NCI-H2227 treated with DMSO at 0.1 percent for 48 hours (cell line): ENCODE measurements around the gene KDM5B.
A peak's percentile ranks its signal among the peaks of the same experiment; 100 is the strongest.
"Not testable (repeated sequence)": the region's sequence is repeated elsewhere in the genome, so short reads cannot be mapped to it uniquely, and the experiment has no call there.

Source experiments
- DNase-seq: peaks from one replicate; lab custom pipeline; 2025; lab: John Stamatoyannopoulos, UW

KDM5B gene

GRCh38 chr1:202791077-202791747 is 17.0 kb downstream of the KDM5B start:
- DNase-seq = no peak

- no peak for DNase-seq
Measured at GRCh38 chr1:202788800-202789199, 19.4 kb downstream of the KDM5B start.

- no peak for DNase-seq
Measured at GRCh38 chr1:202786804-202787203, 21.4 kb downstream of the KDM5B start.

DNA sequence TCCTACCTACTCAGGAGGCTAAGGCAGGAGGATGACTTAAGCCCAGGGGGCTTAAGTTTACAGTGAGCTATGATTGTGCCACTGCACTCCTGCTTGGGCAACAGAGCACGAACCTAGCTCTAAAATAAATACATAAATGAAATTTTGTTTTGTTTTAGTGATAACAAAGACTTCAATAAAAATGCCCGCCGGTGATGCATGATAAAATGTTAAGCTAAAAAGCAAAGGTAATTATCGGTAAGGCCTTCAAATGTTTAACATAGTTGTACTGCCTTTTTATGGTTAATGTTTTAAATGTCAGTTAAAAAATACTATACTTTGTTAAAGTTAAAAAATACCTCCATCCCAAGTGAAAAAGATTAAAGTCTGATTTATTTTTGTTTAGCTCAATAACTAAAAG is 27.0 kb downstream of the KDM5B start:
- no peak for DNase-seq

- no peak for DNase-seq
Measured at GRCh38 chr1:202770135-202770534, 38.1 kb downstream of the KDM5B start.

- no peak for DNase-seq
Measured at GRCh38 chr1:202765721-202766120, 42.5 kb downstream of the KDM5B start.

GRCh38 chr1:202762019-202762418 is 46.2 kb downstream of the KDM5B start:
- DNase-seq = no peak

DNA sequence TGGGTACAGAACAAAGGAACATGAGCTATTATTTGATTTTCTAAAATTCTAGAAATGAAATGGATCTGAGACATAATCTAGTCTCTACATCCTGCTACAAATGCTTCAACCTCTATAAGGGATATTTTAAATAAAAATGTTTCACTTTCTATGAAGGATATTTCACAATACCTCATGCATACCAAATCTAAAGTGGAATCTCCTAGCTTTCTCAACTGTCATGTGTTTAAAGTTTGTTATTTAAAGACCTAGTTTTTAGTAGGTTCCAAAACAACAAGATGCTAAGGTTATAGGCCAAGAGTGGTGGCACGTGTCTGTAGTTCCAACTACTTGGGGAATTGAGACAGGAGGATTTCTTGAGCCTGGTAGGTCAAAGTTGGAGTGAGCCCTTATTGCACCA is 47.6 kb downstream of the KDM5B start:
- no peak for DNase-seq

- DNase-seq = no peak
Measured at GRCh38 chr1:202756391-202756790, 51.8 kb downstream of the KDM5B start.

- DNase-seq = no peak
Measured at GRCh38 chr1:202754293-202754692, 53.9 kb downstream of the KDM5B start.

- no peak for DNase-seq
Measured at GRCh38 chr1:202752774-202753173, 55.4 kb downstream of the KDM5B start.

- DNase-seq = no peak
Measured at GRCh38 chr1:202750761-202751160, 57.5 kb downstream of the KDM5B start.

GRCh38 chr1:202750024-202750423 is 58.2 kb downstream of the KDM5B start:
- no peak for DNase-seq

DNA sequence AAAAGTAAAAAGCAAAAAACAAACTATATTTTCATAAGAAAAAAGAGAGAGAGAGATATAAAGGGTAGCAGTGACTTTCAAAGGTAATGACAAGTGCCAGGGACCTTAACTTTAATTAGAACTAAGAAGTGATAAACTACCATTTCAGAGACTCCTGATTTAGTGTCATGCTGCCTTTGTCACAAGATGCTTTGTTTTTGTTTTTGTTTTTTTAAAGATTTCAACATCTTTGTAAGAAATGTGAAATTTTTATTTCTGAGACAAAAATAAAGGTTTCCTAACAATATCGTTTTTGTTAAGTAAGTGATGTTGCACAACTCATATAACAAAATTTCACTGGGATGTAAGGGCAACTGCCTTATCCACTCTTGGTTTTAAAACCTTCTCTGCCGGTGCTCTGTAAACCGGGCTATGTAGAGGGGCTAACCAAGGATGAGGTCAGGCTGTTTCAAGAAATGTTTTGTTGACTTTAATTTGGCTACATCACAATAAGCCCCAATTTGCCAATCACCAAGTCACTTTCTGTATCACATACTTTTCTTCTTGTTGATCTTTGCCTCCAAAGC is 62.8 kb downstream of the KDM5B start:
- DNase-seq = no peak

DNA sequence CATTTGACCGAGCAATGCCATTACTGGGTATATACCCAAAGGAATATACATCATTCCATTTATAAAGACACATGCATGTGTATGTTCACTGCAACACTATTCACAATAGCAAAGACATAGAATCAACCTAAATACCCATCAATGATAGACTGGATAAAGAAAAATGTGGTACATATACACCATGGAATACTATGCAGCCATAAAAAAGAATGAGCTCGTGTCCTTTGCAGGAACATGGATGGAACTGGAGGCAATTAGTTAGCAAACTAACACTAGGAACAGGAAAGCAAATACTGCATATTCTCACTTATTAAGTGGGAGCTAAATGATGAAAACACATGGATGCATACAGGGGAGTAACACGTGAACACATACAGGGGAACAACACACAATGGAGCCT is 63.5 kb downstream of the KDM5B start:
- not testable (repeated sequence) for DNase-seq

- DNase-seq = no peak
Measured at GRCh38 chr1:202742496-202742895, 65.7 kb downstream of the KDM5B start.

- no peak for DNase-seq
Measured at GRCh38 chr1:202733251-202733650, 75.0 kb downstream of the KDM5B start.

- DNase-seq = no peak
Measured at GRCh38 chr1:202728951-202729350, 79.3 kb downstream of the KDM5B start.

DNA sequence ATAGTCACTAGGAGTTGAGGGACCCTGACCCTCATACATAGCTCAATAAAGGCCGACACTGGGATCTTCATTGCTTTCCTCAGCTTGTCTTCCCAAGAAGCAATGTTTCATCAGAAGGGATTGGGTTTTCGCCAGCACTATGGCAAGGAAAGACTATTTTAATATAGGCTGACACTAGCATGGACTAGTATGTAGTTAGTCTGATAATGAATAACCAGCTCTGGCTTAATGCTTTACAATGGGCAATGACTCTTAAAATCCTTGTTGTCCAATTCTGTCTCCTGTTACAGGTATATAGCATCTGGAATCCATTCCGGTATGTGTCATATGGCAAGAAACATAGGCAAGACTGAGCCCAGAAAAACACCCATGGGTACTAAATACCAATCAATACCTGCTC is 82.7 kb downstream of the KDM5B start:
- DNase-seq = no peak

- no peak for DNase-seq
Measured at GRCh38 chr1:202723708-202724107, 84.5 kb downstream of the KDM5B start.

- not testable (repeated sequence) for DNase-seq
Measured at GRCh38 chr1:202723046-202723445, 85.2 kb downstream of the KDM5B start.

DNA sequence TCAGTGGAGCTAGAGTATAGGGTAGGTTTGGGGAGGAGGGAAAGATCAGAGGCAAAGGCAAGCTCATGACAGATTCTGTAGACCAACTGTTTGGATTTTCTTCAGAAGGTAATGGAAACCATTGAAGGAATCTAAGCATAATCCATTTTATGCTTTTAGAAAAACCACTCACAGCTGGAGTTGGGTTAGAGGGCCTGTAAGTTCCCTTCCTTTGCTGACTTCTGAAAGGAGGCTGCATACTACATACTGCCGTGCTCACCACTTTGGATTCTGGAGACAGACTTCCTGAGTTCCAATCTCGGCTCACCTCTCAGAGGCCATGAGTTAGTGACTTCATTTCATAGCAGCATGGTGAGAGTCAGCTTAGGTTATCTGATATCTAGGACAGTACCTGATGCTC is 91.6 kb downstream of the KDM5B start:
- DNase-seq = no peak

DNA sequence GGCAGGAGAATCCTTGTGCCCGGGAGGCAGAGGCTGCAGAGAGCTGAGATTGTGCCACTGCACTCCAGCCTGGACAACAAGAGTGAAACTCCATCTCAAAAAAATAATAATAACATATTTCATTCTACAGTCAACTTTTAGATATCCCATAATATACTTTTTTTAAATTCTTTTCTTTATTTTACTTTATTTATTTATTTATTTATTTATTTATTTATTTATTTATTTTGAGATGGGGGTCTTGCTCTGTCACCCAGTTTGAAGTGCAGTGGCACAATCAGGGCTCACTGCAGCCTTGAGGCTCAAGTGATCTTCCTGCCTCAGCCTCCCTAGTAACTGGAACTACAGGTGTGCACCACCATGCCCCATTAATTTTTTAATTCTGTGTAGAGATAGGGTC is 94.0 kb downstream of the KDM5B start:
- not testable (repeated sequence) for DNase-seq

- DNase-seq = peak; percentile 45
Measured at GRCh38 chr1:202713110-202713509, 95.1 kb downstream of the KDM5B start.
